Mesodermal cell (in vitro differentiated cells): ENCODE measurements around the gene SRSF2.
A peak's percentile ranks its signal among the peaks of the same experiment; 100 is the strongest.
"Not testable (repeated sequence)": the region's sequence is repeated elsewhere in the genome, so short reads cannot be mapped to it uniquely, and the experiment has no call there.

Source experiments
- H3K27ac ChIP-seq: 2 replicates; pipeline ENCODE4 v1.7.0; 2013; ENCODE audit warnings: mild to moderate bottlenecking, low read depth, low read length, moderate library complexity; ENCODE audit not compliant: severe bottlenecking
- H3K36me3 ChIP-seq: 2 replicates; pipeline ENCODE4 v1.7.1; 2013; ENCODE audit warnings: mild to moderate bottlenecking, low read length, moderate library complexity; ENCODE audit not compliant: control insufficient read depth, insufficient read depth
- H3K4me1 ChIP-seq: one replicate; pipeline ENCODE4 v1.7.1; 2013; ENCODE audit warnings: mild to moderate bottlenecking, low read length; ENCODE audit not compliant: insufficient read depth, control insufficient read depth, poor library complexity, severe bottlenecking
- H3K4me3 ChIP-seq: 2 replicates; pipeline ENCODE4 v1.7.0; 2013; ENCODE audit warnings: low read length, control low read depth, mild to moderate bottlenecking; ENCODE audit not compliant: insufficient read depth, poor library complexity, severe bottlenecking; ENCODE audit errors: extremely low read depth
- H3K9me3 ChIP-seq: 2 replicates; pipeline ENCODE4 v1.7.1; 2013; ENCODE audit warnings: mild to moderate bottlenecking, low read length, moderate library complexity; ENCODE audit not compliant: control insufficient read depth
- WGBS, 2 experiments: methylation state at CpG; one replicate each; pipeline ENCODE4 v1.1.5; 2013; ENCODE audit warnings: missing lambda C conversion rate in 2 of 2; ENCODE audit not compliant: insufficient coverage in 2 of 2; 5-methylcytosine and 5-hydroxymethylcytosine counted together

The SRSF2 gene

GRCh38 chr17:76727745-76728456 lies 9.2 kb downstream of the SRSF2 start:
- peaks cover 8% of the 10 kb centered on the region for H3K4me1 ChIP-seq
- H3K4me3 ChIP-seq, result peak overlapping the region; percentile 88
- H3K9me3 ChIP-seq, result no peaks in the 10 kb centered on the region
- WGBS, 2 experiments, result 85 to 91% methylated on average over 14 to 15 of the region's 18 CpGs
- peaks cover 54% of the 10 kb centered on the region for H3K36me3 ChIP-seq
- H3K27ac ChIP-seq, result no peak overlapping the region

GRCh38 chr17:76726776-76727718 lies 10.1 kb downstream of the SRSF2 start, which contains the start of gene METTL23:
Gene METTL23, plus strand, starts transcription at chr17:76726839. Its CDS starts 2,872 bp downstream, at chr17:76729711.
- peaks cover 8% of the 10 kb centered on the region for H3K4me1 ChIP-seq
- no peaks in the 10 kb centered on the region for H3K9me3 ChIP-seq
- H3K36me3 ChIP-seq, result peaks cover 54% of the 10 kb centered on the region
- H3K4me3 ChIP-seq, result peak within 1 kb of the TSS; percentile 88
- peak within 1 kb of the TSS; percentile 97 for H3K27ac ChIP-seq
- 2 to 5% methylated on average over 48 to 55 of the region's 71 CpGs for WGBS, 2 experiments

- 0 to 1% methylated on average over 53 to 59 of the region's 60 CpGs for WGBS, 2 experiments
Measured at GRCh38 chr17:76726231-76726775, 10.8 kb downstream of the SRSF2 start, which contains the start of gene JMJD6. Gene JMJD6, minus strand, starts transcription at chr17:76726606. Its CDS starts 131 bp downstream, at chr17:76726475.

GRCh38 chr17:76725580-76726230 lies 11.4 kb downstream of the SRSF2 start:
- peak overlapping the region; percentile 88 for H3K4me3 ChIP-seq
- peaks cover 8% of the 10 kb centered on the region for H3K4me1 ChIP-seq
- 17 to 18% methylated on average over 36 to 38 of the region's 38 CpGs for WGBS, 2 experiments
- H3K36me3 ChIP-seq, result peaks cover 58% of the 10 kb centered on the region
- H3K9me3 ChIP-seq, result no peaks in the 10 kb centered on the region
- H3K27ac ChIP-seq, result peak overlapping the region; percentile 97

More at GRCh38 chr17:76726231-76726775, 10.8 kb downstream of the SRSF2 start, which contains the start of gene JMJD6:
- Histone ChIP-seq H3K4me1 (peaks cover 8% of the 10 kb centered on the region), H3K27ac (peak within 1 kb of the TSS; percentile 97), H3K9me3 (no peaks in the 10 kb centered on the region), H3K36me3 (peaks cover 55% of the 10 kb centered on the region), H3K4me3 (peak within 1 kb of the TSS; percentile 88)

GRCh38 chr17:76723812-76724211 lies 13.3 kb downstream of the SRSF2 start:
- Histone ChIP-seq H3K27ac (no peak overlapping the region), H3K4me1 (peaks cover 4% of the 10 kb centered on the region), H3K4me3 (no peak overlapping the region), H3K36me3 (peaks cover 65% of the 10 kb centered on the region), H3K9me3 (no peaks in the 10 kb centered on the region)
- WGBS, 2 experiments, result 93 to 98% methylated on average over 5 to 6 of the region's 9 CpGs

- H3K9me3 ChIP-seq, H3K4me3 ChIP-seq, H3K4me1 ChIP-seq, H3K27ac ChIP-seq: not testable (repeated sequence)
- WGBS, 2 experiments, result 82 to 88% methylated on average over 3 to 4 of the region's 8 CpGs
- peaks cover 74% of the 10 kb centered on the region for H3K36me3 ChIP-seq
Measured at GRCh38 chr17:76722977-76723376, 14.2 kb downstream of the SRSF2 start.

GRCh38 chr17:76722279-76722678 lies 14.9 kb downstream of the SRSF2 start:
- Histone ChIP-seq H3K4me3 (no peak overlapping the region), H3K27ac (no peak overlapping the region), H3K4me1 (peaks cover 4% of the 10 kb centered on the region), H3K9me3 (no peaks in the 10 kb centered on the region), H3K36me3 (peaks cover 81% of the 10 kb centered on the region)
- WGBS, 2 experiments, result 98 to 100% methylated on average over 4 to 7 of the region's 8 CpGs

- no peak overlapping the region for H3K27ac ChIP-seq
- H3K36me3 ChIP-seq, result peaks cover 88% of the 10 kb centered on the region
- peaks cover 7% of the 10 kb centered on the region for H3K4me1 ChIP-seq
- WGBS, 2 experiments, result 89 to 96% methylated on average over 9 of the region's 10 CpGs
- no peak overlapping the region for H3K4me3 ChIP-seq
- no peaks in the 10 kb centered on the region for H3K9me3 ChIP-seq
Measured at GRCh38 chr17:76721463-76721862, 15.7 kb downstream of the SRSF2 start.

GRCh38 chr17:76720941-76721340 lies 16.2 kb downstream of the SRSF2 start:
- 95% methylated on average over 7 to 8 of the region's 9 CpGs for WGBS, 2 experiments
- Histone ChIP-seq H3K27ac (no peak overlapping the region), H3K36me3 (peaks cover 93% of the 10 kb centered on the region), H3K4me3 (no peak overlapping the region), H3K9me3 (no peaks in the 10 kb centered on the region), H3K4me1 (peaks cover 12% of the 10 kb centered on the region)

GRCh38 chr17:76720211-76720610 lies 16.9 kb downstream of the SRSF2 start:
- peaks cover 94% of the 10 kb centered on the region for H3K36me3 ChIP-seq
- H3K27ac ChIP-seq, result no peak overlapping the region
- H3K4me1 ChIP-seq, result peaks cover 8% of the 10 kb centered on the region
- H3K4me3 ChIP-seq, result no peak overlapping the region
- H3K9me3 ChIP-seq, result no peaks in the 10 kb centered on the region
- 98 to 100% methylated on average over 8 to 9 of the region's 9 CpGs for WGBS, 2 experiments
